K562 (cell line): ENCODE results near the gene SCMH1.
A peak's percentile ranks its signal among the peaks of the same experiment; 100 is the strongest.

ENCODE experiments used
- ETS1 ChIP-seq: conservative IDR thresholded peaks from 2 replicates; pipeline ENCODE4 v1.6.1; 2011; ENCODE audit warnings: low read depth, mild to moderate bottlenecking, low read length; ENCODE audit not compliant: control insufficient read depth
- FOS ChIP-seq: IDR thresholded peaks from 3 replicates; pipeline ENCODE4 v1.6.1; 2011; ENCODE audit not compliant: insufficient read length; ENCODE audit errors: extremely low read depth
- KLF16 ChIP-seq: IDR thresholded peaks from 2 replicates; pipeline ENCODE4 v1.6.1; 2016; ENCODE audit warnings: antibody characterized with exemption
- MCM7 ChIP-seq, 2 experiments: fragments of 450-650 bp; IDR thresholded peaks; 2 replicates each; pipeline ENCODE4 v1.6.1; 2016 to 2018
- SMC3 ChIP-seq: conservative IDR thresholded peaks from 2 replicates; pipeline ENCODE4 v1.6.1; 2011; ENCODE audit warnings: low read depth, low read length, improper control_type of control experiment; ENCODE audit not compliant: insufficient read depth
- TCF15 ChIP-seq: fragments of 250-450 bp; sonication (Bioruptor Pico); IDR thresholded peaks from 2 replicates; pipeline ENCODE4 v1.8.0; 2022; ENCODE audit warnings: moderate library complexity, mild to moderate bottlenecking, inconsistent platforms
- USF2 ChIP-seq: sonication (generic); formaldehyde crosslinking; IDR thresholded peaks from 2 replicates; pipeline ENCODE4 v1.5.0; 2020; ENCODE audit warnings: missing genetic modification reagents
- YY1 ChIP-seq, 3 experiments: IDR thresholded peaks; 2 replicates each; pipeline ENCODE4 v1.6.1; 2011; ENCODE audit warnings: low read length in 2 of 3, mild to moderate bottlenecking in 2 of 3, moderate library complexity in 2 of 3, borderline replicate concordance in 1 of 3, control low read depth in 1 of 3, low read depth in 1 of 3; ENCODE audit not compliant: insufficient read depth in 3 of 3, insufficient replicate concordance in 2 of 3, control insufficient read depth in 1 of 3, insufficient read length in 1 of 3; ENCODE audit errors: extremely low read depth in 1 of 3

GRCh38 chr1:40980453-40981121, 261.5 kb downstream of the SCMH1 start:
- TF ChIP-seq YY1 (IDR thresholded peaks at IDR 0.05; ENCODE audit: borderline replicate concordance in 1 of 3, control insufficient read depth in 1 of 3, extremely low read depth in 1 of 3, insufficient read depth in 3 of 3, insufficient read length in 1 of 3, insufficient replicate concordance in 2 of 3, low read depth in 1 of 3, low read length in 2 of 3) (peak in 1 of 3 experiments; percentile 28), TCF15 (CRISPR knock-in tag) (no peak), SMC3 (no peak), KLF16 (no peak), FOS (no peak), ETS1 (no peak), USF2 (CRISPR knock-in tag) (no peak), MCM7 (IDR thresholded peaks at IDR 0.05) (no peak)
